Dermis lymphatic vessel endothelial cell (primary cell): ENCODE measurements around the gene ZIM2. TPM values are rescaled to one million over a fixed set of nuclear protein-coding genes. Genes with fewer than 3 reads are reported as not detected.

ENCODE experiments used
- total RNA-seq: library from RNA; depleted of rRNA; stranded (reverse); fragments of >200 nt; gene quantifications from 2 replicates; pipeline ENCODE4 v1.2.1, GENCODE V29; 2014

The ZIM2 gene
- not detected in 2 replicates for total RNA-seq

DNA sequence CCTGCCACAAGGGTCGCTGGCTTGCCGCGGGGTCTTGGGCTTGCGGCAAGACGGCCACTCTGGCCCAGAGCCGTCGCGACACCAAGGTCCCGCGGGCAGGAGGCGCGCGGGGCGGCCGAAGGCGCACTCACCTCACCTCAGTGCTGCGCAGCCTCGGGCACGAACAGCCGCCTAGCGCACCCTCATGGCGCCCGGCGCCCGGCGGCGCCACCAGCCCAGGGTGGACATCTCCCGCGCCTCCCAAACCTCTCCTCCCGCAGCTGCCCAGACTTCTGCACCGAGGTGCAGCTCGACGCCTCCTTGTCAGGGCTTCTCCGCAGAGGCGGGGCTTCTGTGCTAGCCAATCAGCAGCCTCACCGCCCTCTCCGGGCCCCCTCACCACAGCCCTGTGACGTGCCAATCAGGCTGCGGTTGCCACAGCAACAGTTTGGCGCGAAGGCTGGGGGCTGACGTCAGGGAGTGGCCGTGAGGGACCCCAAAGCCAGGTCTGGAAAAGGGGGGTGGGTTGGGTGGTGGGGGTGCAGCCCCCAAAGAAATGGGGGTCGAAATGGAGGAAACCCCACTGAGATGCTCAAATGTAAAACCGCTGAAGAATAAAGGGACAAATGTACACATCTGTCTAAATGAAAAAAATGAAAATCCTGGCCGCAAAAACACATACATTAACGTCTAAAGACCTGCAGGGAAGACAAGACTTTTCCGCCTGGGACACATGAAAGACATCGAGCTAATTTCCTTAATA lies at the start of gene ZIM2, which contains the start of gene PEG3:
TSS of gene ZIM2 (minus strand) at position 276 of the 742 bp plus-strand sequence. CDS start 16,449 bp downstream, outside the sequence.
TSS of gene PEG3 (minus strand) at position 276 of the 742 bp plus-strand sequence. CDS start 16,071 bp downstream, outside the sequence.

Other genes starting within 250 kb of the ZIM2 start
- gene ZNF71, start 245.4 kb downstream of the ZIM2 start, total RNA-seq, result 9.1 and 10.3 TPM in 2 replicates
- 0.33 and 0.34 TPM in 2 replicates for gene SMIM17, start 197.6 kb downstream of the ZIM2 start, total RNA-seq
- under 0.01 TPM in 1 of 2 replicates, not detected in the other for gene ZNF835, start 169.0 kb downstream of the ZIM2 start, total RNA-seq
- gene PEG3, start within 50 bp of the ZIM2 start, total RNA-seq, result 0.17 and 0.22 TPM in 2 replicates